ENCODE results near the gene HSPB1. TPM values are rescaled to one million over a fixed set of nuclear protein-coding genes. Genes with fewer than 3 reads are reported as not detected.

HSPB1 gene
- total and polyA plus RNA-seq, 2 of the 13 experiments (the other 11 are each of a cell fraction or from before 2014, with no cell fraction given), result 21.0 to 38.6 TPM

- TF ChIP-seq ZNF574 (CRISPR knock-in tag; IDR thresholded peaks at IDR 0.05) (0 out of 2 replicates have a peak, but pooled peaks have one; percentile 25), YEATS4 (CRISPR knock-in tag; IDR thresholded peaks at IDR 0.05; ENCODE audit: borderline replicate concordance) (no peak), ZNF567 (CRISPR knock-in tag; IDR thresholded peaks at IDR 0.05; ENCODE audit: borderline replicate concordance) (no peak), ZMYM2 (CRISPR knock-in tag; IDR thresholded peaks at IDR 0.05) (peak; percentile 69), CBX5 (CRISPR knock-in tag; IDR thresholded peaks at IDR 0.05; ENCODE audit: borderline replicate concordance) (no peak), ZNF776 (CRISPR knock-in tag; IDR thresholded peaks at IDR 0.05) (no peak), CREM (IDR thresholded peaks at IDR 0.05) (0 out of 2 replicates have a peak, but pooled peaks have one; percentile 24), CREM (CRISPR knock-in tag; IDR thresholded peaks at IDR 0.05) (no peak), RFX5 (IDR thresholded peaks at IDR 0.05; ENCODE audit: low read depth, low read length) (peak; percentile 17; the same call in 1 of the 2 replicates), ZNF432 (CRISPR knock-in tag; IDR thresholded peaks at IDR 0.05; ENCODE audit: borderline replicate concordance) (no peak), ZNF460 (CRISPR knock-in tag; IDR thresholded peaks at IDR 0.05; ENCODE audit: borderline replicate concordance) (peak; percentile 85), TBX3 (IDR thresholded peaks at IDR 0.05; ENCODE audit: borderline replicate concordance) (peak; percentile 73; the same call in 1 of the 2 replicates), ZNF644 (CRISPR knock-in tag; IDR thresholded peaks at IDR 0.05; ENCODE audit: low read depth) (no peak), ZNF609 (CRISPR knock-in tag; IDR thresholded peaks at IDR 0.05; ENCODE audit: borderline replicate concordance) (0 out of 2 replicates have a peak, but pooled peaks have one; percentile 3), ZMYM3 (CRISPR knock-in tag; IDR thresholded peaks at IDR 0.05) (peak; percentile 83), ZNF552 (CRISPR knock-in tag; IDR thresholded peaks at IDR 0.05; ENCODE audit: borderline replicate concordance) (no peak), TFAP4 (IDR thresholded peaks at IDR 0.05; ENCODE audit: borderline replicate concordance, low read depth) (0 out of 2 replicates have a peak, but pooled peaks have one; percentile 21), STAG1 (CRISPR knock-in tag; IDR thresholded peaks at IDR 0.05) (no peak), RBAK (CRISPR knock-in tag; IDR thresholded peaks at IDR 0.05) (no peak)
- TF ChIP-seq, protein P1, sequence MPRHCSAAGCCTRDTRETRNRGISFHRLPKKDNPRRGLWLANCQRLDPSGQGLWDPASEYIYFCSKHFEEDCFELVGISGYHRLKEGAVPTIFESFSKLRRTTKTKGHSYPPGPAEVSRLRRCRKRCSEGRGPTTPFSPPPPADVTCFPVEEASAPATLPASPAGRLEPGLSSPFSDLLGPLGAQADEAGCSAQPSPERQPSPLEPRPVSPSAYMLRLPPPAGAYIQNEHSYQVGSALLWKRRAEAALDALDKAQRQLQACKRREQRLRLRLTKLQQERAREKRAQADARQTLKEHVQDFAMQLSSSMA (CRISPR knock-in tag; IDR thresholded peaks at IDR 0.05), result no peak
Observed at GRCh38 chr7:76343931-76344321, 41.5 kb downstream of the HSPB1 start (continued).

Data from HepG2 (cell line).